Adrenal gland (tissue), 12 donors: ENCODE data around the gene ATCAY. TPM values are rescaled to one million over a fixed set of nuclear protein-coding genes. Genes with fewer than 3 reads are reported as not detected.

ENCODE experiments used
- DNase-seq, 7 donors: peaks; one replicate each; pipeline ENCODE4 v3.0.0-alpha.2; 2019 to 2020
- H3K27ac ChIP-seq, 5 donors: fragments of 200-600 bp; sonication (generic) in 4 of 5; 1 replicate in 3 of 5; 2 replicates in 2 of 5; pipeline versions ENCODE4 v1.5.1 to v1.8.0; 2016 to 2020; ENCODE audit warnings: mild to moderate bottlenecking in 1 of 5
- H3K27me3 ChIP-seq: fragments of 200-600 bp; 2 replicates; pipeline ENCODE4 v1.8.0; 2021
- H3K36me3 ChIP-seq, 2 donors: fragments of 200-600 bp; replicated peaks in 1 of 2; 1 replicate in 1 of 2; 2 replicates in 1 of 2; pipeline versions ENCODE4 v1.5.1 to v1.8.0; 2018 to 2022
- H3K4me1 ChIP-seq, 2 donors: fragments of 200-600 bp; replicated peaks in 1 of 2; 1 replicate in 1 of 2; 2 replicates in 1 of 2; pipeline versions ENCODE4 v1.5.1 to v1.8.0; 2018 to 2021
- H3K4me3 ChIP-seq, 4 donors: fragments of 200-600 bp; sonication (generic) in 3 of 4; one replicate each; pipeline ENCODE4 v1.5.1; 2016 to 2018
- H3K9me3 ChIP-seq, 3 donors: fragments of 200-600 bp; sonication (generic) in 1 of 3; replicated peaks in 1 of 3; 1 replicate in 2 of 3; 2 replicates in 1 of 3; pipeline versions ENCODE4 v1.5.1 to v1.8.0; 2016 to 2021
- POLR2A ChIP-seq, 2 donors: fragments of 450-650 bp; IDR thresholded peaks; one replicate each; pipeline ENCODE4 v1.6.1; 2017; ENCODE audit warnings: antibody characterized with exemption in 2 of 2, mild to moderate bottlenecking in 2 of 2, moderate library complexity in 1 of 2
- WGBS, 4 donors: extraction: QIAGEN DNeasy Blood & Tissue Kit in 2 of 4; methylation state at CpG; one replicate each; pipeline versions ENCODE4 v1.1.5 to v1.1.7; 2013 to 2017; 5-methylcytosine and 5-hydroxymethylcytosine counted together
- intact Hi-C, 2 donors: fragments of 100-400 bp; cut with DNase I; formaldehyde crosslinking; loops; one replicate each; pipeline versions ENCODE4 v1.14.1 to v1.15.0; 2022 to 2023
- polyA plus RNA-seq, 3 donors: library from polyadenylated mRNA; stranded (reverse); fragments of 200-250 nt in 2 of 3; fragments of 350-450 nt in 1 of 3; fragmentation: Illumina TruSeq in 1 of 3; extraction: RNeasy Lipid Tissue Mini Kit (QIAGEN cat#74804) in 1 of 3; gene quantifications; one replicate each; pipeline ENCODE4 v1.2.3, GENCODE V29; 2013 to 2014
- total RNA-seq, 9 donors: library from RNA; depleted of rRNA in 4 of 9; stranded (reverse); fragments of >200 nt in 4 of 9; fragments of 120-200 nt in 1 of 9; fragmentation: NEBNext Ultra II Directional in 1 of 9; extraction: Animal tissue kit (Norgen Biotek cat#: 25700) in 1 of 9; gene quantifications; one replicate each; pipeline versions ENCODE4 v1.1.0 to v1.2.4, GENCODE V29; 2013 to 2023
- TF ChIP-seq, protein P1 (sequence below), 6 experiments: fragments of 450-650 bp in 4 of 6; fragments of 200-600 bp in 2 of 6; sonication (generic) in 1 of 6; IDR thresholded peaks; 1 replicate in 5 of 6; 2 replicates in 1 of 6; pipeline versions ENCODE4 v1.5.1 to v1.8.0; 2016 to 2021; ENCODE audit warnings: antibody characterized with exemption in 6 of 6, mild to moderate bottlenecking in 2 of 6, moderate library complexity in 1 of 6
- donor health status: healthy with polysubstance abuse.
- donor health status: Bipolar disorder and iron deficiency.
- donor health status: DM: yes; HTN: yes; CAD: no.
- donor health status: DM: no; HTN: no; CAD: no.
- donor health status: DM: no; HTN: no; CAD: no.
- donor health status: DM: yes; HTN: yes; CAD: no.

ATCAY gene
- total and polyA plus RNA-seq, 12 donors: 0.72 to 9.3 (median 5.9) TPM; not detected in 4

DNA sequence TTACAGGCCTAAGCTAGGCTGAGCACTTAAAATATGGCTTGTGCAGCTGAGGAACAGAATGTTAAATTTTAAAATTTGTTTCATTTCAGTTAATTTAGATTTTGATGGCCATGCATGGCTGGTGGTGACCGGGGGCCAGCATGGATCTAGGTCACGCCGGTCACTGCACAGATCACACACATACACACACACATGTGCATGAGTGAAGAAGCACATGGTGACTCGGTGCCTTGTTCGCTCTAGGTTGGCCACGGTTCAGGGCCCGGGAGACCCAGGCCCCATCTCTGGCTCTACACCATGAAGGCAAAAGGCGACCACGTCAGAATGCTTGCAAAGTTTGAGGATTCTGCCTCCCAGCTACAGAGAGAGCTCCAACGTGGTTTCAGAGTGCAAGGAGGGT, 39.7 kb upstream of the ATCAY start:
- 87 to 92% (median 90%) methylated on average over 7 to 10 of the region's 10 CpGs for WGBS, 4 donors
- no peak for DNase-seq
- Histone ChIP-seq H3K4me3 (no peak overlapping the region), H3K27me3 (no peaks in the 10 kb centered on the region), H3K36me3 (no peaks in the 10 kb centered on the region), H3K27ac (no peak overlapping the region), H3K4me1 (no peaks in the 10 kb centered on the region), H3K9me3 (no peaks in the 10 kb centered on the region)
- intact Hi-C loops: no loop called here
- TF ChIP-seq, protein P1, sequence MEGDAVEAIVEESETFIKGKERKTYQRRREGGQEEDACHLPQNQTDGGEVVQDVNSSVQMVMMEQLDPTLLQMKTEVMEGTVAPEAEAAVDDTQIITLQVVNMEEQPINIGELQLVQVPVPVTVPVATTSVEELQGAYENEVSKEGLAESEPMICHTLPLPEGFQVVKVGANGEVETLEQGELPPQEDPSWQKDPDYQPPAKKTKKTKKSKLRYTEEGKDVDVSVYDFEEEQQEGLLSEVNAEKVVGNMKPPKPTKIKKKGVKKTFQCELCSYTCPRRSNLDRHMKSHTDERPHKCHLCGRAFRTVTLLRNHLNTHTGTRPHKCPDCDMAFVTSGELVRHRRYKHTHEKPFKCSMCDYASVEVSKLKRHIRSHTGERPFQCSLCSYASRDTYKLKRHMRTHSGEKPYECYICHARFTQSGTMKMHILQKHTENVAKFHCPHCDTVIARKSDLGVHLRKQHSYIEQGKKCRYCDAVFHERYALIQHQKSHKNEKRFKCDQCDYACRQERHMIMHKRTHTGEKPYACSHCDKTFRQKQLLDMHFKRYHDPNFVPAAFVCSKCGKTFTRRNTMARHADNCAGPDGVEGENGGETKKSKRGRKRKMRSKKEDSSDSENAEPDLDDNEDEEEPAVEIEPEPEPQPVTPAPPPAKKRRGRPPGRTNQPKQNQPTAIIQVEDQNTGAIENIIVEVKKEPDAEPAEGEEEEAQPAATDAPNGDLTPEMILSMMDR (IDR thresholded peaks at IDR 0.05): no peak
- TF ChIP-seq POLR2A (IDR thresholded peaks at IDR 0.05): no peak

DNA sequence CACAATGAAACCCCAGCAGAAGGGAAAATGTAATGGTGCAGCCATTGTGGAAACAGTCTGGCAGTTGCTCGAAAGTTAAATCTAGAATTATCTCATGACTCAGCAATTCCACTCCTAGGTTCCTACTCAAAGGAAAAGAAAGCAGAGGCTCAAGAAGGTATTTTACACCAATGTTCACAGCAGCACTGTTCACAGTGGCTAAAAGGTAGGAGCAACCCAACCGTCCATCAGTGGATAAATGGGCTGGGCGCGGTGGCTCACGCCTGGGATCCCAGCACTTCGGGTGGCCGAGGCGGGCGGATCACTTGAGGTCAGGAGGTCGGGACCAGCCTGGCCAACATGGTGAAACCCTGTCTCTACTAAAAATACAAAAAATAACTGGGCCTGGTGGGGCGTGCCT, 37.5 kb upstream of the ATCAY start:
- 83 to 90% (median 87%) methylated on average over 11 of the region's 11 CpGs for WGBS, 4 donors
- H3K27ac ChIP-seq: no peak overlapping the region
- TF ChIP-seq, protein P1 (IDR thresholded peaks at IDR 0.05): no peak
- no peak for TF ChIP-seq POLR2A (IDR thresholded peaks at IDR 0.05)
- no peaks in the 10 kb centered on the region for H3K27me3 ChIP-seq
- H3K4me1 ChIP-seq: no peaks in the 10 kb centered on the region
- no peak overlapping the region for H3K4me3 ChIP-seq
- no peaks in the 10 kb centered on the region for H3K9me3 ChIP-seq
- intact Hi-C loops: no loop called here
- H3K36me3 ChIP-seq: no peaks in the 10 kb centered on the region
- DNase-seq: no peak

DNA sequence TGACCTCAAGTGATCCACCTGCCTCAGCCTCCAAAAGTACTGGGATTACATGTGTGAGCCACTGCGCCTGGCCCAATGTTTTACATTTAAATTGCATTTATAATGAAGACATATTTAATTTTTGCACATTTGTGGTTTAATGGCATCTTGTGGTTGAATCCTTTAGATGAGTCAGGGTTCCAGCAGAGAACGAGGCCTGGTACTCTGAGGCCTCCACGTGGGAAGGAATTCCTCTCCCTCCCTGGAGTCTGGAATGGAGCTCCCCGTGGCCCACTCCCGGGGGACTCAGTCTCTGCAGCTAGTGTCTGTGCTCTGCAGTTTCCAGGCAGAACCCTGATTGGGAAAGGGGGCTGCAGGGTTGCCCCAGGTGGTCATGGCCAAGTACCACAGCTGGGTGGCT, 35.9 kb upstream of the ATCAY start:
- H3K27me3 ChIP-seq: no peaks in the 10 kb centered on the region
- H3K4me1 ChIP-seq: no peaks in the 10 kb centered on the region
- H3K36me3 ChIP-seq: no peaks in the 10 kb centered on the region
- 72 to 78% (median 75%) methylated on average over 4 to 5 of the region's 5 CpGs for WGBS, 4 donors
- no peak for DNase-seq
- intact Hi-C loops: no loop called here
- TF ChIP-seq, protein P1 (IDR thresholded peaks at IDR 0.05): no peak
- TF ChIP-seq POLR2A (IDR thresholded peaks at IDR 0.05): no peak
- H3K27ac ChIP-seq: no peak overlapping the region
- no peaks in the 10 kb centered on the region for H3K9me3 ChIP-seq
- no peak overlapping the region for H3K4me3 ChIP-seq

DNA sequence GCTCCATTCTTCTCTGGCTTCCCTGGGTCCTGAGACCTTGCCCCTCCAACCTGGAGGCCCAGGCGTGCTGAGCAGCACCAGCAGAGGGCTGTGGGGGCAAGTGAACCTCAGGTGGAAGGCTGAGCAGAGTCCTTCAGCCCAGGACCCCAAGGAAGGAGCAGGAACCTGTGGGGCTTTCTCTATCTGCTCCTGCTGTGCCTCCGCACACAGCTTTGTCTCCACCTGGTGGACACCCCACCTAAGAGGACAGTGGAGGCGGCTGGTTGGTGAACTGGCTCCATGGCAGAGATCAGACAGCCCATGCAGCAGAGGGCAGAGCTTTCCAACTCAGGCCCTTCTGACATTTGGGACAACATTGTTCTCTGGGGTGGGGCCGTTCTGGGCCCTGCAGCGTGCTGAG, 31.4 kb upstream of the ATCAY start:
- no peaks in the 10 kb centered on the region for H3K27me3 ChIP-seq

More for the DNA sequence above, 31.4 kb upstream of the ATCAY start:
- Histone ChIP-seq H3K4me3 (no peak overlapping the region), H3K4me1 (no peaks in the 10 kb centered on the region), H3K27ac (no peak overlapping the region), H3K36me3 (no peaks in the 10 kb centered on the region), H3K9me3 (peaks cover 0 to 9% (median 0%) of the 10 kb centered on the region in 3 donors)
- intact Hi-C loops: no loop called here
- WGBS, 4 donors: 54 to 65% (median 58%) methylated on average over 1 to 5 of the region's 5 CpGs
- DNase-seq: peak in 1 of 7 donors; percentile 7
- TF ChIP-seq, protein P1 (IDR thresholded peaks at IDR 0.05): no peak
- TF ChIP-seq POLR2A (IDR thresholded peaks at IDR 0.05): no peak
